UCSD-AML1 (cell line): ENCODE data around the gene ACHE.
"Not testable (repeated sequence)": the region's sequence is repeated elsewhere in the genome, so short reads cannot be mapped to it uniquely, and the experiment has no call there.

Experiments used
- DNase-seq: peaks from one replicate; lab custom pipeline; 2025; ENCODE audit not compliant: unreplicated experiment; lab: John Stamatoyannopoulos, UW

ACHE gene

GRCh38 chr7:100895701-100895955 lies at the start of gene ACHE:
TSS of gene ACHE (minus strand) at chr7:100895888. CDS start at chr7:100894232, 1,656 bp downstream.
- DNase-seq = no peak

- DNase-seq = no peak
Measured at GRCh38 chr7:100944138-100944537, 48.5 kb upstream of the ACHE start.

- no peak for DNase-seq
Measured at GRCh38 chr7:100943693-100944092, 48.0 kb upstream of the ACHE start.

GRCh38 chr7:100942045-100942774 lies 46.5 kb upstream of the ACHE start:
- no peak for DNase-seq

GRCh38 chr7:100936167-100936566 lies 40.5 kb upstream of the ACHE start:
- DNase-seq = not testable (repeated sequence)

GRCh38 chr7:100935381-100935780 lies 39.7 kb upstream of the ACHE start:
- not testable (repeated sequence) for DNase-seq

GRCh38 chr7:100933734-100934133 lies 38.0 kb upstream of the ACHE start:
- DNase-seq = no peak

- DNase-seq = no peak
Measured at GRCh38 chr7:100929808-100930174, 34.1 kb upstream of the ACHE start.

- not testable (repeated sequence) for DNase-seq
Measured at GRCh38 chr7:100923616-100924015, 27.9 kb upstream of the ACHE start.

- DNase-seq = no peak
Measured at GRCh38 chr7:100921039-100921438, 25.4 kb upstream of the ACHE start.

- DNase-seq = not testable (repeated sequence)
Measured at GRCh38 chr7:100919779-100920437, 24.2 kb upstream of the ACHE start.

GRCh38 chr7:100919335-100919734 lies 23.6 kb upstream of the ACHE start:
- DNase-seq = not testable (repeated sequence)

GRCh38 chr7:100914879-100915447 lies 19.3 kb upstream of the ACHE start:
- no peak for DNase-seq

- no peak for DNase-seq
Measured at GRCh38 chr7:100914208-100914878, 18.7 kb upstream of the ACHE start.

- DNase-seq = no peak
Measured at GRCh38 chr7:100911484-100911883, 15.8 kb upstream of the ACHE start.

GRCh38 chr7:100910443-100910842 lies 14.8 kb upstream of the ACHE start:
- DNase-seq = not testable (repeated sequence)

- DNase-seq = no peak
Measured at GRCh38 chr7:100908512-100908911, 12.8 kb upstream of the ACHE start.

- no peak for DNase-seq
Measured at GRCh38 chr7:100902638-100903037, 7.0 kb upstream of the ACHE start.

GRCh38 chr7:100901921-100902332 lies 6.2 kb upstream of the ACHE start:
- DNase-seq = no peak

- no peak for DNase-seq
Measured at GRCh38 chr7:100900978-100901377, 5.3 kb upstream of the ACHE start.

- DNase-seq = no peak
Measured at GRCh38 chr7:100899432-100899831, 3.7 kb upstream of the ACHE start.
